ENCODE data around the gene RAB5IF. TPM values are rescaled to one million over a fixed set of nuclear protein-coding genes. Genes with fewer than 3 reads are reported as not detected.

The RAB5IF gene
- total RNA-seq, 1 donor from 2014 or later = 56.5 TPM

- TF ChIP-seq CTCF (IDR thresholded peaks at IDR 0.05; ENCODE audit: borderline replicate concordance) = peak; percentile 63
- Histone ChIP-seq H3K27me3 (ENCODE audit: low read depth) (no peaks in the 10 kb centered on the region), H3K4me3 (no peak overlapping the region), H3K36me3 (peaks cover 19% of the 10 kb centered on the region), H3K9me3 (replicated peaks) (no peaks in the 10 kb centered on the region), H3K4me1 (peaks cover 4% of the 10 kb centered on the region), H3K27ac (replicated peaks) (no peak overlapping the region)
- DNase-seq = no peak
- intact Hi-C loops (cut with micrococcal nuclease) = no loop called here
These were observed 13.5 kb upstream of the RAB5IF start for GRCh38 chr20:36591854-36592641.

- Histone ChIP-seq H3K9me3 (replicated peaks) (no peaks in the 10 kb centered on the region), H3K4me1 (peaks cover 1% of the 10 kb centered on the region), H3K4me3 (no peak overlapping the region), H3K27ac (replicated peaks) (no peak overlapping the region), H3K36me3 (peaks cover 19% of the 10 kb centered on the region), H3K27me3 (ENCODE audit: low read depth) (no peaks in the 10 kb centered on the region)
- no peak for DNase-seq
- no peak for TF ChIP-seq CTCF (IDR thresholded peaks at IDR 0.05; ENCODE audit: borderline replicate concordance)
- intact Hi-C loops (cut with micrococcal nuclease) = no loop called here
These were observed 12.1 kb upstream of the RAB5IF start for GRCh38 chr20:36593347-36593929.

GRCh38 chr20:36599912-36600345 is 5.7 kb upstream of the RAB5IF start:
- Histone ChIP-seq H3K4me3 (no peak overlapping the region), H3K9me3 (replicated peaks) (no peaks in the 10 kb centered on the region), H3K27me3 (ENCODE audit: low read depth) (no peaks in the 10 kb centered on the region), H3K27ac (replicated peaks) (no peak overlapping the region), H3K36me3 (no peaks in the 10 kb centered on the region), H3K4me1 (peaks cover 8% of the 10 kb centered on the region)
- no peak for TF ChIP-seq CTCF (IDR thresholded peaks at IDR 0.05; ENCODE audit: borderline replicate concordance)
- intact Hi-C loops (cut with micrococcal nuclease) = no loop called here
- DNase-seq = no peak

GRCh38 chr20:36601540-36601939 is 4.0 kb upstream of the RAB5IF start:
- TF ChIP-seq CTCF (IDR thresholded peaks at IDR 0.05; ENCODE audit: borderline replicate concordance) = no peak
- H3K27ac ChIP-seq (replicated peaks) = no peak overlapping the region
- no peaks in the 10 kb centered on the region for H3K36me3 ChIP-seq
- H3K9me3 ChIP-seq (replicated peaks) = no peaks in the 10 kb centered on the region
- DNase-seq = no peak
- H3K4me3 ChIP-seq = no peak overlapping the region
- intact Hi-C loops (cut with micrococcal nuclease) = no loop called here
- H3K4me1 ChIP-seq = peaks cover 21% of the 10 kb centered on the region
- no peaks in the 10 kb centered on the region for H3K27me3 ChIP-seq (ENCODE audit: low read depth)

- TF ChIP-seq CTCF (IDR thresholded peaks at IDR 0.05; ENCODE audit: borderline replicate concordance) = no peak
- peaks cover 21% of the 10 kb centered on the region for H3K36me3 ChIP-seq
- intact Hi-C loops (cut with micrococcal nuclease) = no loop called here
These were observed 604 bp upstream of the RAB5IF start for GRCh38 chr20:36604952-36605398.

More at GRCh38 chr20:36604952-36605398, 604 bp upstream of the RAB5IF start:
- Histone ChIP-seq H3K4me1 (peaks cover 35% of the 10 kb centered on the region), H3K9me3 (replicated peaks) (no peaks in the 10 kb centered on the region), H3K27me3 (ENCODE audit: low read depth) (no peaks in the 10 kb centered on the region), H3K4me3 (peak overlapping the region; percentile 84), H3K27ac (replicated peaks) (peak overlapping the region; percentile 89)
- DNase-seq = peak; percentile 19

Data from left ventricle myocardium inferior (tissue), 1 donor.